Fibroblast of pulmonary artery (primary cell): ENCODE data around the gene MOCS3.

Experiments
- DNase-seq: peaks from one replicate; pipeline ENCODE4 v3.0.0-alpha.2; 2010; ENCODE audit warnings: low read depth
- H3K4me3 ChIP-seq: replicated peaks from 2 replicates; pipeline ENCODE4 v1.5.1; 2011; ENCODE audit warnings: low read depth, mild to moderate bottlenecking, control low read depth, low read length, moderate library complexity
- TF ChIP-seq, protein P1 (sequence below): IDR thresholded peaks from 2 replicates; pipeline ENCODE4 v1.5.1; 2011; ENCODE audit warnings: mild to moderate bottlenecking, control low read depth, low read length, inconsistent platforms; ENCODE audit errors: missing control alignments

MOCS3 gene

DNA sequence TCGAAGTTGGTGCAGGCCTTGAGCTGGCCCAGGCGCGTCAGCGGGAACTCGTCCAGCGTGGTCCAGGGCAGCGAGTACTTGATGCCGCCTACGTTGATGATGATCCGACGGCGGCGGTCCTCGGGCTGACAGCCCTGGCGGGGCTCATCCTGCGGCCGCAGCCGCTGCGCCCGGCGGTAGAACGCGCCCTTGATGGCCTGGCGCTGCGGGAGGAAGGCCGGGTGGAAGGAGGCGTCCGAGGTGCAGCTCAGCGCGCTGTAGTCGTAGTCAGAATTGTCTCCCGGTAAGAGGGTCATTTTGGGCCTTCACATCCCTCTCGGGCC lies 51.4 kb downstream of the MOCS3 start:
- DNase-seq = no peak
- TF ChIP-seq, protein P1, sequence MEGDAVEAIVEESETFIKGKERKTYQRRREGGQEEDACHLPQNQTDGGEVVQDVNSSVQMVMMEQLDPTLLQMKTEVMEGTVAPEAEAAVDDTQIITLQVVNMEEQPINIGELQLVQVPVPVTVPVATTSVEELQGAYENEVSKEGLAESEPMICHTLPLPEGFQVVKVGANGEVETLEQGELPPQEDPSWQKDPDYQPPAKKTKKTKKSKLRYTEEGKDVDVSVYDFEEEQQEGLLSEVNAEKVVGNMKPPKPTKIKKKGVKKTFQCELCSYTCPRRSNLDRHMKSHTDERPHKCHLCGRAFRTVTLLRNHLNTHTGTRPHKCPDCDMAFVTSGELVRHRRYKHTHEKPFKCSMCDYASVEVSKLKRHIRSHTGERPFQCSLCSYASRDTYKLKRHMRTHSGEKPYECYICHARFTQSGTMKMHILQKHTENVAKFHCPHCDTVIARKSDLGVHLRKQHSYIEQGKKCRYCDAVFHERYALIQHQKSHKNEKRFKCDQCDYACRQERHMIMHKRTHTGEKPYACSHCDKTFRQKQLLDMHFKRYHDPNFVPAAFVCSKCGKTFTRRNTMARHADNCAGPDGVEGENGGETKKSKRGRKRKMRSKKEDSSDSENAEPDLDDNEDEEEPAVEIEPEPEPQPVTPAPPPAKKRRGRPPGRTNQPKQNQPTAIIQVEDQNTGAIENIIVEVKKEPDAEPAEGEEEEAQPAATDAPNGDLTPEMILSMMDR = no peak
- no peak overlapping the region for H3K4me3 ChIP-seq

DNA sequence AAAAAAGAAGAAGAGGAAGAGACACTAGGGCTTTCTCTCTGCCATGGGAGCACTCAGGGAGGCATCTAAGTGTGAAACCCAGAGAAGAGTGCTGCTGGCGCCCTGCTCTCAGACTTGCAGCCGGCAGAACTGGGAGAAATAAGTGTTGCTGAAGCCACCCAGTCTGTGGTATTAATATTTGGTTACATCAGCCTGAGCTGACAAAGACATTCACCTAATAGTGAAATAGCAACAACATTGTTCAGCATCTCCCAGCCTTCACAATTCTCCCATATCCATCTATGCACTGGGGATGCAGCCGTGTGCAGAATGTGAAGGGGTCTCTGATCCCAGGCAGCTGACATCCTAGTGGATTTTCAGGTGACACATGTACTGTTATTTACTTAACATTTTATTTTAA lies 52.3 kb downstream of the MOCS3 start:
- no peak for DNase-seq
- TF ChIP-seq, protein P1 = no peak
- no peak overlapping the region for H3K4me3 ChIP-seq

DNA sequence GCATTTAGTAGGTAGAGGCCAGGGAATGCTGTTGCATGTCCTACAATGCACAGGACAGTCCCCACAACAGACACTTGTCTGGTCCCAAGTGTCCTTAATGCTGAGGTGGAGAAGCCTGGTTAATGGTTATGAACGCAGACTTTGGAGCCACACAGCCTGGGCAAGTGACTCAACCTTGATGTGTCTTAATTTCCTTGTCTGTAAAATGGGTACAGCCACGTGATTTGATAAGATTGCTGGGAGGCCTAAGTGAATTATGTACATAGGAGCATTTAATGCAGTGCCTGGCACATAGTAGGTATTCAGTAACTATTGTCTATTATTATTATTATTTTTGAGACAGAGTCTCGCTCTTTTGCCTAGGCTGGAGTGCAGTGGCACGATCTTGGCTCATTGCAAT lies 52.9 kb downstream of the MOCS3 start:
- no peak overlapping the region for H3K4me3 ChIP-seq
- DNase-seq = no peak
- TF ChIP-seq, protein P1 = no peak

DNA sequence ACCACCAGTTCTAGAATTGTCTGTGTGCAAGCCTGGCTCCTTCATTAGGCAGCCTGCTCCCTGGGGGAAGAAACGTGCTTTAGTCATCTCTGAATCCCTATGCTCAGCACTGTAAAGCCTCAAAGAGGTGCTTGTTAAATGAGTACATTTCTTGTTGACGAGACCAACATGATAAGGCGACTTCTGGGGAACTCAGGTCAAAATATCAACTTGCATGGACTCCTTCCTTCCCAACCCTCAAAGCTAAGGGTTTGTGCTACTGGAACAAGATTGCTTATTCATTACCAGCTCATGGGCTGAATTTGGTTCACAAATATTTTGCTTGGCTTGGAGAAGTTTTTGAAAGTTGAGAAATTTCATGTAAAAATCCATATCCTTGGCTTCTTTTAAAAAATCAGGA lies 53.7 kb downstream of the MOCS3 start:
- TF ChIP-seq, protein P1 = no peak
- H3K4me3 ChIP-seq = no peak overlapping the region
- no peak for DNase-seq
